Keratinocyte (primary cell): Measurements from ENCODE around the gene CNFN. TPM values are rescaled to one million over a fixed set of nuclear protein-coding genes. Genes with fewer than 3 reads are reported as not detected.

Experiments used
- DNase-seq: peaks from one replicate; pipeline ENCODE4 v3.0.0-alpha.2; 2011; ENCODE audit warnings: low read depth, missing footprints, low spot score
- FAIRE-seq: peaks from 2 replicates; lab custom pipeline; 2011; peaks lifted over from hg19 to GRCh38; lab: Jason Lieb, UNC
- H2AFZ ChIP-seq: 2 replicates; pipeline ENCODE4 v1.6.0; 2012; ENCODE audit warnings: low read length, control low read depth, inconsistent platforms; ENCODE audit not compliant: control insufficient read depth
- H3K27ac ChIP-seq: 2 replicates; pipeline ENCODE4 v1.5.1; 2011; ENCODE audit warnings: low read length; ENCODE audit not compliant: control insufficient read depth, insufficient read depth
- H3K27me3 ChIP-seq: 3 replicates; pipeline ENCODE4 v1.6.0; 2011; ENCODE audit warnings: low read length; ENCODE audit not compliant: control insufficient read depth, insufficient read depth; ENCODE audit errors: extremely low read depth
- H3K36me3 ChIP-seq, 2 experiments: 2 replicates in 1 of 2; 3 replicates in 1 of 2; pipeline ENCODE4 v1.5.1; 2011; ENCODE audit warnings: low read length in 2 of 2, mild to moderate bottlenecking in 1 of 2; ENCODE audit not compliant: control insufficient read depth in 2 of 2, insufficient read depth in 2 of 2; ENCODE audit errors: extremely low read depth in 1 of 2
- H3K4me1 ChIP-seq: 3 replicates; pipeline ENCODE4 v1.5.1; 2011; ENCODE audit warnings: low read length; ENCODE audit not compliant: control insufficient read depth, insufficient read depth; ENCODE audit errors: extremely low read depth
- H3K4me2 ChIP-seq: 3 replicates; pipeline ENCODE4 v1.6.0; 2011; ENCODE audit warnings: low read depth, low read length; ENCODE audit not compliant: control insufficient read depth, insufficient read depth; ENCODE audit errors: extremely low read depth
- H3K4me3 ChIP-seq, 3 experiments: fragments of 200-600 bp in 1 of 3; sonication (generic) in 1 of 3; 2 replicates in 2 of 3; 3 replicates in 1 of 3; pipeline ENCODE4 v1.5.1; 2011 to 2016; ENCODE audit warnings: low read length in 3 of 3, mild to moderate bottlenecking in 3 of 3, control low read depth in 2 of 3, inconsistent platforms in 1 of 3, low read depth in 1 of 3, mixed read lengths in 1 of 3, mixed run types in 1 of 3, moderate library complexity in 1 of 3; ENCODE audit not compliant: control insufficient read depth in 2 of 3, insufficient read depth in 2 of 3; ENCODE audit errors: extremely low read depth in 1 of 3
- H3K79me2 ChIP-seq: 2 replicates; pipeline ENCODE4 v1.6.0; 2012; ENCODE audit warnings: low read length; ENCODE audit not compliant: control insufficient read depth, insufficient read depth
- H3K9ac ChIP-seq: 3 replicates; pipeline ENCODE4 v1.6.0; 2011; ENCODE audit warnings: low read length; ENCODE audit not compliant: control insufficient read depth, insufficient read depth; ENCODE audit errors: extremely low read depth
- H3K9me1 ChIP-seq: 3 replicates; pipeline ENCODE4 v1.6.0; 2011; ENCODE audit warnings: low read length; ENCODE audit not compliant: control insufficient read depth, insufficient read depth; ENCODE audit errors: extremely low read depth
- H3K9me3 ChIP-seq: 2 replicates; pipeline ENCODE4 v1.5.1; 2012; ENCODE audit warnings: low read depth, low read length; ENCODE audit not compliant: control insufficient read depth
- H4K20me1 ChIP-seq: 3 replicates; pipeline ENCODE4 v1.6.0; 2011; ENCODE audit warnings: low read length; ENCODE audit not compliant: control insufficient read depth, insufficient read depth; ENCODE audit errors: extremely low read depth
- EZH2 ChIP-seq: IDR thresholded peaks from one replicate; pipeline ENCODE4 v1.6.1; 2012; ENCODE audit warnings: inconsistent platforms, mild to moderate bottlenecking, low read length, moderate library complexity
- dilution Hi-C: fragments of 300-500 bp; cut with MboI; formaldehyde crosslinking; loops from one replicate; pipeline ENCODE4 v1.7.0; 2020; ENCODE audit warnings: low sequenced_read_pairs; ENCODE audit not compliant: extremely low pct_ligation_motif_present
- polyA plus RNA-seq, 5 experiments: library from polyadenylated mRNA; depleted of rRNA in 3 of 5; stranded (reverse) in 3 of 5; stranded (forward) in 1 of 5; unstranded in 1 of 5; fragments of >200 nt; gene quantifications; 1 replicate in 1 of 5; 2 replicates in 3 of 5; 3 replicates in 1 of 5; pipeline versions ENCODE4 v1.2.1 to v1.2.3, GENCODE V29; 2011 to 2012; ENCODE audit warnings: missing spikeins in 2 of 5, low read depth in 1 of 5, low replicate concordance in 1 of 5
- TF ChIP-seq, protein P1 (sequence below), 3 experiments: IDR thresholded peaks in 1 of 3; conservative IDR thresholded peaks in 1 of 3; optimal IDR thresholded peaks in 1 of 3; 2 replicates in 2 of 3; 3 replicates in 1 of 3; pipeline versions ENCODE3 to v1.5.1; 2011; ENCODE audit warnings: low read length in 3 of 3, mild to moderate bottlenecking in 3 of 3, moderate library complexity in 2 of 3, control low read depth in 1 of 3, inconsistent platforms in 1 of 3; ENCODE audit not compliant: insufficient read depth in 2 of 3; ENCODE audit errors: extremely low read depth in 1 of 3

CNFN gene
- polyA plus RNA-seq, 1 donor (not counting 4 experiments of a cell fraction or from before 2014, with no cell fraction given), result 3.0 TPM

DNA sequence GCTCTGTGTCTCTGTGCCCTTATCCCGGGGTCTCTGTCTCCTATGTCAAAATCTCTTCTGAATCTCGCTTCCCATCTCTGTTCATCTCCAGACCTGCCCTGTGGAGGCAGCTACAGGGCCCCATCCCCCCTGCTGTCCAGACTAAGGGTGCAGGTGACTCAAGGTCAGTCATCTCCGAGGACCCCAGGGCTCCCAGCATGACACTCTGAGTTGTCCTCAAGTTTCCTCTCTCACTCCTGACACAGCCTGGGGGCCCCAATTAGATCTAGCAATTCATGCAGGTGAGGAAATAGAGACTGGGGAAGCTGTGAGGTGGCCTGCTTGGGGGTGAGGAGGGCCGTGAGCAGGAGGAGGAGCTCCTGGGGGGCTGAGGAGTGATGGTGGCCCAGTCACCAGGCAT, 2.1 kb upstream of the CNFN start:
- DNase-seq (no peak), FAIRE-seq (no peak)
- Histone ChIP-seq H3K27me3 (peaks cover 30% of the 10 kb centered on the region), H3K9me1 (peaks cover 5% of the 10 kb centered on the region), H3K9me3 (no peaks in the 10 kb centered on the region), H3K9ac (no peak overlapping the region), H3K4me3 (no peak overlapping the region), H3K79me2 (no peaks in the 10 kb centered on the region), H3K27ac (no peak overlapping the region), H2AFZ (no peak overlapping the region), H4K20me1 (no peaks in the 10 kb centered on the region), H3K4me1 (peaks cover 12% of the 10 kb centered on the region), H3K36me3 (no peaks in the 10 kb centered on the region), H3K4me2 (no peak overlapping the region)
- dilution Hi-C loops, result no loop called here
- no peak for TF ChIP-seq EZH2
- TF ChIP-seq, protein P1, sequence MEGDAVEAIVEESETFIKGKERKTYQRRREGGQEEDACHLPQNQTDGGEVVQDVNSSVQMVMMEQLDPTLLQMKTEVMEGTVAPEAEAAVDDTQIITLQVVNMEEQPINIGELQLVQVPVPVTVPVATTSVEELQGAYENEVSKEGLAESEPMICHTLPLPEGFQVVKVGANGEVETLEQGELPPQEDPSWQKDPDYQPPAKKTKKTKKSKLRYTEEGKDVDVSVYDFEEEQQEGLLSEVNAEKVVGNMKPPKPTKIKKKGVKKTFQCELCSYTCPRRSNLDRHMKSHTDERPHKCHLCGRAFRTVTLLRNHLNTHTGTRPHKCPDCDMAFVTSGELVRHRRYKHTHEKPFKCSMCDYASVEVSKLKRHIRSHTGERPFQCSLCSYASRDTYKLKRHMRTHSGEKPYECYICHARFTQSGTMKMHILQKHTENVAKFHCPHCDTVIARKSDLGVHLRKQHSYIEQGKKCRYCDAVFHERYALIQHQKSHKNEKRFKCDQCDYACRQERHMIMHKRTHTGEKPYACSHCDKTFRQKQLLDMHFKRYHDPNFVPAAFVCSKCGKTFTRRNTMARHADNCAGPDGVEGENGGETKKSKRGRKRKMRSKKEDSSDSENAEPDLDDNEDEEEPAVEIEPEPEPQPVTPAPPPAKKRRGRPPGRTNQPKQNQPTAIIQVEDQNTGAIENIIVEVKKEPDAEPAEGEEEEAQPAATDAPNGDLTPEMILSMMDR (optimal IDR thresholded peaks at IDR 0.05 in 1 of 3, IDR thresholded peaks at IDR 0.05 in 1 of 3, conservative IDR thresholded peaks at IDR 0.05 in 1 of 3; ENCODE audit: extremely low read depth in 1 of 3, insufficient read depth in 2 of 3, low read length in 3 of 3), result no peak

GRCh38 chr19:42388851-42389489, 1.1 kb downstream of the CNFN start:
- Histone ChIP-seq H3K9me1 (no peaks in the 10 kb centered on the region), H4K20me1 (no peaks in the 10 kb centered on the region), H3K36me3 (no peaks in the 10 kb centered on the region), H3K27ac (no peak overlapping the region), H3K9me3 (no peaks in the 10 kb centered on the region), H3K4me1 (peaks cover 6% of the 10 kb centered on the region), H3K79me2 (no peaks in the 10 kb centered on the region), H3K27me3 (peaks cover 30% of the 10 kb centered on the region), H3K9ac (no peak overlapping the region), H3K4me2 (no peak overlapping the region), H3K4me3 (no peak overlapping the region), H2AFZ (no peak overlapping the region)
- DNase-seq, result no peak
- TF ChIP-seq EZH2, result no peak
- TF ChIP-seq, protein P1 (optimal IDR thresholded peaks at IDR 0.05 in 1 of 3, IDR thresholded peaks at IDR 0.05 in 1 of 3, conservative IDR thresholded peaks at IDR 0.05 in 1 of 3; ENCODE audit: extremely low read depth in 1 of 3, insufficient read depth in 2 of 3, low read length in 3 of 3), result no peak
- FAIRE-seq, result no peak
- dilution Hi-C loops, result no loop called here
